GM19438 (cell line): Measurements from ENCODE around the gene KLHL40.

Source experiments
- ATAC-seq: cut with Tn5 transposase; IDR thresholded peaks from one replicate; pipeline ENCODE4 v1.9.1; 2021; ENCODE audit warnings: low read depth; ENCODE audit not compliant: unreplicated experiment

The KLHL40 gene

GRCh38 chr3:42688016-42688415, 2.7 kb downstream of the KLHL40 start:
- ATAC-seq, result no peak

GRCh38 chr3:42688487-42689420, 3.4 kb downstream of the KLHL40 start:
- ATAC-seq, result no peak

DNA sequence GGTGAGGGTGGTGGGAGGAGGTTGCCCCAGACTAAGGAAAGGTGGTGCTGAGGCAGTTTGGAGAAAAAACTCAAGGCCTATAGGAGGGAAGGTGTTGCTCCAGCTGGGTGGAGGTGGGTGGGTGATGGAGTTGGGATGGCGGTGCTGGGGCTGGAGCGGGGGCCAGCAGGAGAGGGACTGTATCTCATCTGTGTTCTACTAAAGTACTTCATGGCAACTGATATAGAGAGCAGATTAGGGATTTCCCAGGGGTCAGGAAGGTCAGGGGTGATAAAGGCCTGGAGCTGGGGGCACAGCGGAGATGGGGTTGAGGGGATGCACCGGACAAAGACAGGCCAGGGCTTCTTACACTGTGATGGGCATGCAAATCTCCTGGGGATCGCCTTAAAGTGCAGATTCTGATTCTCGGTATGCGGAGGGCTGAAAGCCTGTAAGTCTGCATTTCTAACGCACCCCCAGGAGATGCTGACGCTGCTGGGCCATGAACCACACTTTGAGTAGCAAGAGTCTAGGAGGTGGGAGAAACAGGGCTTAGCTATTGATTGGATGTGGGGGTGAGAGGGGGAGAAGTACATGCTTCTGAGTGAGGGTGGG, 4.2 kb downstream of the KLHL40 start:
- no peak for ATAC-seq

GRCh38 chr3:42690191-42690590, 4.9 kb downstream of the KLHL40 start:
- no peak for ATAC-seq

GRCh38 chr3:42690766-42691680, 5.7 kb downstream of the KLHL40 start:
- ATAC-seq, result no peak

DNA sequence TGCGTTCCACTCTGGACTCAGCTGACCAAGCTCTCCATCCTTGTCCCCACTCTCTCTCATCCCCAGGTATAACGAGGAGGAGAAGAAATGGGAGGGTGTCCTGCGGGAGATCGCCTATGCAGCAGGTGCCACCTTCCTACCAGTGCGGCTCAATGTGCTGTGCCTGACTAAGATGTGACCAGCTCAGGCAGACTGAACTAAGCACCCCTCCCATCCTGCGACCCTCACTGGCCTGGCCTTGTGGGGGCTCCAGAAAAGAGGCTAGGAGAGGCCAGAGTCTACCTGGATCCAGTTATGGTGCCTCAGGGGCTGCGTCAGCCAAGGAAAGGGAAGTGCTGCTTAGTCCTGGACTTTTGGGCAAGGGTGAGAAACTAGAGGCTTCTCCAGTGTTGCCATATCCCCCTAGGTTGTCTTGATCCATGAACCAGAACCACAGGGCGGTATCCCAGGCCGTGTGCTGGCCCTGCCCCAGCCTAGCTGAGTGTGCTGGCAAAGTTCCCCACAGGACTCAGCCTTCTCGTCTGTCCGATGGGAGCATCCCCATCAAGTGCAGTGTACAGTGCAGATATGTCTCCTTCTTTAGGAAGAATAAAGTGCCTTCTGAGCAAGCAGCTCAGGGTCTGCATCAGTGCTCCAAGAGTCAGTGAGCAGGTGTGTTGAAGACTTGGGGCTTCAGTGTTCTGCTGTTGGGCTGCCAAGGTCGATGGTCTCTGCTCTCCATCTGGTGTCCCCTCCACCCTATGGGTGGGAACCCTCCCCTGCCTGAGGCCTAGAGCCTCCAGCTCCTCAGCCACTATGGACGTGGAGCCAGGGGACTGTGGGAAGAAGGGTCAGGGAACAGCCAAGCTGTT, 6.7 kb downstream of the KLHL40 start:
- ATAC-seq, result no peak

DNA sequence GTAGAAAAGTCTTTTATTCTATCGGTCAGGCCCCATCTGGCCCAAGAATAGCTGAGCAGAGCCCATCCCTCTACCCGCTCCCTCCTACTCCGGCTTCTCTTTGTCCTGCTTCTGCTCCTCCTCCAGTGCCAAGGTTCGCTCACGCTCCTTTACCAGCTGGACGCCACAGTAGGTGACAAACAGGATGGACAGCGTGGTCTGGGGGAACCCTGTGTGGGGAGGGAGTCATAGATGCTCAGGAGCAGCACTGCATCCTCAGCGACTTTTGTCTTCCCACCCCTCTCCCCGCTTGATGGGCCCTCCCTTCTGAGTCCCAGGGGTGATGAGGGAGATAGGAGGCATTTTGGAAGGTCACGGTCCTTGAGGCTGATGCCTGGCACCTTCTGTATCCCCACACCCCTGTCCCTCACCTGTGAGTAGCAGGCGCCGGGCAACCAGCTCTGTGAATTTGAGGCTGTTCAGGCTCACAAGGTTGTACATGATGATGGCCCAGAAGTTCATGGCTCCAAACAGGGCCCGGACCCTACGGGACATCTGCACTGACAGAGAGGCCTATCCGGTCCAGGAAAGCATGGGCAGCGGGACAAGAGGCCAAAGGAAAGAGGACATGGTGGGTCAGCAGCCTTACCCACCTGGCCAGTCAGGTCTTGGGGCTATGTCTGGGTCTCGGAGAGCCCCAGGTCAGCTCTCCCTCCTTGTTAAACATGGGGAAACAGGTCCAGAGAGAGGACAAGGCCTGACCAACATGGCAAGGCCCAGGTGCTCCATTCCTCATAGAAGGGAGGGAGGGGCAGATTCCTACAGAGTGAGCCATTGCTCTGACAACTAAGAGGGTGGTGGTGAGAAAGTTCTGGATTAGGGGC, 7.6 kb downstream of the KLHL40 start:
- ATAC-seq, result no peak

DNA sequence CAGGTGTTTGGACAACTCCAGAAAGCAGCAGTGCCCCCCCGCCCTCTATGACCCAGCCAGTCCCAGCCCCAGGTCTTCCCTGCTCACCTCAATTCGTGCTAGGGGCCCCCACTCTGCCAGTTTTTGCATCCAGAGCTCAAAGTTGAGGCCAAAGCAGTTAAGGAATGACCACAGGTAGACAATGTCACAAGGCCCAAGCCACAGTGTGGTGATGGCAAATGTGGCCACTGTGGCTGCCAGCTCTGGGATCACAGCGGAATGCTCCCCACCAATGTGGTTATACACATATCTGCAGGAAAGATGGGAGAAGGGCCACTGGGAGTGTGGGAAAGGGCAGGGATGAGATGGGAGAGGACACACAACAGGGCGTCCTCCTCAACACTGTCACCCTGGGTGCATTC, 8.2 kb downstream of the KLHL40 start:
- ATAC-seq, result no peak

DNA sequence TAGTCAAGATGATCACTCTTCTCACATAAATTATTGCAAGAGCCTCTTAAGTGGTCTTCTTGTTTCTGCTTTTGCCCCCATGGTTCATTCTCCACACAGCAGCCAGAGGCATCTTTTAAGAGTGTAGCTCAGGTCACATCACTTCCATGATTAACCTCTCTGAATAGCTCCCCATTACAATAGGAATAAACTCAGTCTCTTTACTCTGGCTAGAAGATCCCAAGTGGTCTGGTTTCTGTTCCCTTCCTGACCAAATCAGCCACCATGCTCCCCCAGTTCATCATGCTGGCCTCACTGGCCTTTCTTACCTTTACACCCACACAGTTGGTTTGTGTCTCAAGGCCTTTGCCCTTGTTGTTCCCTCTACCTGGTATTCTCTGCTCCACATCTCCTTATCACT, 9.0 kb downstream of the KLHL40 start:
- ATAC-seq, result no peak

GRCh38 chr3:42696356-42697288, 11.3 kb downstream of the KLHL40 start:
- ATAC-seq, result no peak

GRCh38 chr3:42697289-42698051, 12.1 kb downstream of the KLHL40 start:
- no peak for ATAC-seq

GRCh38 chr3:42698216-42698910, 13.0 kb downstream of the KLHL40 start:
- no peak for ATAC-seq

GRCh38 chr3:42698911-42699230, 13.5 kb downstream of the KLHL40 start:
- ATAC-seq, result no peak

DNA sequence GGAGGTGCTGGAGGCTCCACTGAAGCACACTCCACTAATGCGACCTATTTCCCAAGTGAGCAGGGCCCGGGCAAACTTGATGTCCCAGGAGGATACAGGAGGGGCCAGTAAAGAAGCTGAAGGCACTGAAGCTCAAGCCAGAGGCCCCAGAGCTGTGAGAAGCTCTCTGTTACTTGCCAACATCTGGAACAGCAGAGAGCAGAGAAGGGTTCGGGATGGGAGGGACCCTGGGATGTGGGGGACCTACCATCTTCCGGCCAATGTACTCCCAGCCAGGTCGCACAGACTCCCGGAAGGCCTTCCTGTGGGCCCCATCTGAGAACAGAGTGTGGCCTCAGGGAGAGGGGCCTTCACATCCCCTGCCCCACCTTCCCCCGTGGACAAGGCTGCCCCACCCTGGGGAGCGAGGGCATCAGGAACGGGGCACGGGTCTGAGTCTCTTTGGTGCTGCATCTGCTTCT, 14.2 kb downstream of the KLHL40 start:
- no peak for ATAC-seq

DNA sequence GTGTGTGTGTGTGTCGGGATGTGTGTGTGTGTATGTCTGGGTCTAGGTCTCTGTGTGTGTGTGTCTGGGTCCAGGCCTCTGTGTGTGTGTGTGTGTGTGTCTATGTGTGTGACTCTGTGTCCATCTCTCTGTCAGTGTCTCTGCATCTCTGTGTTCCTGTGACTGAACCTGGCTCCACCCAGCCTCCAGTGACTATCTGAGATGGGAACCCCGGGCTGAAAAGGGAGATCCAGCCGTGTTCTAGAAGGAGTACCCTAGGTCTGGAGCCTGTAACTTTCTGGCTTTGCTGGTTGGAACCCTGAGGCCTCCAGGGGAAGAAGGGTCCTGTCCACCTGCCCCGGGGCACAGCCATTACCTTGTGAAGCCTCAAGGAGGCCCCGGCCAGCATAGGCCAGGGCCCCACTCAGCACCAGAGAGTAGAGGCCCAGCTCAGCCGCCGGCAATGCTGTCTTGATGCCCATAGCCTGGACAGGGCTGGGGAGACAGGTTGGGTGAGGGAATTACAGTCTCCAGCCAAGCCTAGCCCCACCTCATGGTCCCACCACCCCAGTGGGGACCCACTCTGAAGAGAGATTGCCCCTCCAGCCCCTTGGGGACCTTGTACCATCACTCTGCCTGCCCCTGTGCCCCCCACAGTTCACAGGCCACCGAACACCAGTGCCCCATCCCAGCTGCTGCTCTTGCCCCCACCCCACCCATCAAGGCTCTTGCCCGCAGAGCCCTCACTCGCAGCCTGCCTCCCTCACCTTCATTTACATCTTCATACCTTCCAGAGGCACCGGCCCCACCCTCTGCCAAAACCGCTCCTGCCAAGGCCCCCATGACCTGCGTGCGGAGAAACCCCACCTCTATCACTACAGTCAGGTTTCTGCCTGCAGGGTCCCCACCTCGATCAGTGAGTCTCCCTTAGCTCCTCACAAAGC, 15.3 kb downstream of the KLHL40 start:
- no peak for ATAC-seq
